Measurements from ENCODE around the gene BAIAP2L2.

GRCh38 chr22:38036392-38037062 is 74.0 kb downstream of the BAIAP2L2 start:
- TF ChIP-seq CTCF (conservative IDR thresholded peaks at IDR 0.05 in 1 of 2, IDR thresholded peaks at IDR 0.05 in 1 of 2; ENCODE audit: extremely low read depth in 1 of 2, insufficient read depth in 1 of 2, low read depth in 1 of 2, low read length in 2 of 2), result no peak
- TF ChIP-seq EZH2 (IDR thresholded peaks at IDR 0.05; ENCODE audit: borderline replicate concordance, low read length), result no peak
